GM20000 (cell line): ENCODE results near the gene USP11.

Experiments
- DNase-seq: peaks from one replicate; pipeline ENCODE4 v3.0.0; 2012; ENCODE audit warnings: low spot score
- TF ChIP-seq, protein P1 (sequence below): IDR thresholded peaks from 2 replicates; pipeline ENCODE4 v1.5.1; 2012; ENCODE audit warnings: mild to moderate bottlenecking, control low read depth; ENCODE audit errors: extremely low read depth, missing control alignments

USP11 gene

GRCh38 chrX:47226531-47227333 lies 6.1 kb upstream of the USP11 start:
- no peak for DNase-seq
- TF ChIP-seq, protein P1, sequence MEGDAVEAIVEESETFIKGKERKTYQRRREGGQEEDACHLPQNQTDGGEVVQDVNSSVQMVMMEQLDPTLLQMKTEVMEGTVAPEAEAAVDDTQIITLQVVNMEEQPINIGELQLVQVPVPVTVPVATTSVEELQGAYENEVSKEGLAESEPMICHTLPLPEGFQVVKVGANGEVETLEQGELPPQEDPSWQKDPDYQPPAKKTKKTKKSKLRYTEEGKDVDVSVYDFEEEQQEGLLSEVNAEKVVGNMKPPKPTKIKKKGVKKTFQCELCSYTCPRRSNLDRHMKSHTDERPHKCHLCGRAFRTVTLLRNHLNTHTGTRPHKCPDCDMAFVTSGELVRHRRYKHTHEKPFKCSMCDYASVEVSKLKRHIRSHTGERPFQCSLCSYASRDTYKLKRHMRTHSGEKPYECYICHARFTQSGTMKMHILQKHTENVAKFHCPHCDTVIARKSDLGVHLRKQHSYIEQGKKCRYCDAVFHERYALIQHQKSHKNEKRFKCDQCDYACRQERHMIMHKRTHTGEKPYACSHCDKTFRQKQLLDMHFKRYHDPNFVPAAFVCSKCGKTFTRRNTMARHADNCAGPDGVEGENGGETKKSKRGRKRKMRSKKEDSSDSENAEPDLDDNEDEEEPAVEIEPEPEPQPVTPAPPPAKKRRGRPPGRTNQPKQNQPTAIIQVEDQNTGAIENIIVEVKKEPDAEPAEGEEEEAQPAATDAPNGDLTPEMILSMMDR, result no peak

DNA sequence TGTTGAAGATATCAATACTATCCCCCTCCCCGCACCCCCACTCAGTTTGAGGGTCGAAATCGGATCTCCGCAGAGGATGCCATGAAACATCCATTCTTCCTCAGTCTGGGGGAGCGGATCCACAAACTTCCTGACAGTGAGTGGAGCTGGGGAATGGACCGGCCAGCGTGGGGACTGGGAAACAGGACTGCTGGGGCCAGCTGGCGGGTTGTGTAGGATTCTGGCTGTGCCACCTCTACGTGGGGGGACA lies 5.5 kb upstream of the USP11 start:
- TF ChIP-seq, protein P1, result no peak
- DNase-seq, result no peak

- TF ChIP-seq, protein P1, result no peak
- DNase-seq, result no peak
Measured at GRCh38 chrX:47228550-47229270, 4.1 kb upstream of the USP11 start.

- no peak for DNase-seq
- TF ChIP-seq, protein P1, result no peak
Measured at GRCh38 chrX:47229427-47229826, 3.4 kb upstream of the USP11 start.

- TF ChIP-seq, protein P1, result no peak
- no peak for DNase-seq
Measured at GRCh38 chrX:47230136-47230868, 2.5 kb upstream of the USP11 start.

DNA sequence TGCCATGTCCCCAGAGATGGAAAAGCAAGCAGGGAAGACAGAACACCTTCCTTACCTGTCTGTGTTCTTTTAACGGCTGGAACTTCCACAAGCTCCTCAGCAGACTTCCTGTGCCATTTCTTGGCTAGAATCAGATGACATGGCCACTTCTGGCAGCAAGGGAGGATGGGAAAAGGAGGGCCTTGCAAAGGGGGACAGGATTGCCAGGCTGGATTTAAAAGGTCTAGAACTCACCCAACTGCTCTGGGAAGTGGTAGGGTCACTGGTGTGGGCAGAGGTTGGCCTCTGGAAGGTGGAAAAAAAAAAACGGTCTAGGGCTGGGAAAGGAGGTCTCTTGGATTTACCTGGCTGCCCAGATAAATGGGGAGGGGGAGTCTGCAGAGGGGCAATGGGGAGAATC lies 1.6 kb upstream of the USP11 start:
- no peak for DNase-seq
- TF ChIP-seq, protein P1, result no peak
